Measurements from ENCODE around the gene PAH. TPM values are rescaled to one million over a fixed set of nuclear protein-coding genes. Genes with fewer than 3 reads are reported as not detected.
A peak's percentile ranks its signal among the peaks of the same experiment; 100 is the strongest.

Gene PAH
- total and polyA plus RNA-seq, 2 of the 13 experiments (the other 11 are each of a cell fraction or from before 2014, with no cell fraction given), result 192 to 451 TPM

DNA sequence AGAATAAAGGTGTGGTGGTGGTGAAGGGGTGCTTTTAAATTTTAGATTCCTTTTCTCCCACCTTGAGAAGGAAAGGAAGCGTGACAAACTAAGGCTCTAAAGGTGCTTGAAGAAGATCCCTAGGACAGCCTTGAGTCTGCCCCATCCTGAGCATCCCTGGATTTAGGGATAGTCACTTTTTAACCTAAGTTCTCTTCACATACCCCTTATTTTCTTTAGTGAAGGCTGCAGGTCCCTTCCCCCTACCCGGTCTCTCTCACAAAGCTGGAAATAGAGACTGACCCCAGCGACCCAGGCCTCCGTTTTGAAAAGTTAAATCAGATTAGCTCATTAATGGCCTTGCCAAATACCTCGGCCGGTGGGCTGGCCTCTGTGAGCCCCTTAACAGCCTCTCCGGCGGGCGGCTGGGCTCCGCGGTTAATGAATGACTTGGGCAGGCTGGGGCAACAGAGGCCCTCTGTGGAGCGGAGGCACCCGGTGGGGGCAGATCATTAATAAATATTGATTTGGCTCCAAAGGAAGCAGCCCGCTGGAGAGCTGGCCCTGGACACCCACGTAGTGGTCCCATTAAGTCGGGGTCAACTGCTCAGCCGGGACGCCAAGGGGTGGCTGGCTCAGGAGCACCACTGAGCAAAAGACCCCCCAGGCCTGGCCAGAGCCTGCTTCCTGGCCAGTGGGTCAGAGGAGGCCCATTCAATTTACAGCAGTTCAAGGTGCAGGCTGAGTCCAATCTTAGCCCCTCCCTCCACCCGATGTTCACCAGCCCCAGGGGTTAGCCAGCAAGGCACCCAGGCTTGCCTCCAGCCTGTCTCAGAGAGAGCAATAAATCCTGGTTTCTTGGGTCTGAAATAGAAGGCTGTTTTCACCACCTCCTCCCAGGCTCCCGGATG, 31.8 kb downstream of the PAH start (continued):
- TF ChIP-seq ZFP82 (CRISPR knock-in tag; IDR thresholded peaks at IDR 0.05; ENCODE audit: borderline replicate concordance) (0 out of 2 replicates have a peak, but pooled peaks have one; percentile 40), ZNF143 (CRISPR knock-in tag; IDR thresholded peaks at IDR 0.05) (0 out of 2 replicates have a peak, but pooled peaks have one; percentile 29), TBX2 (CRISPR knock-in tag; IDR thresholded peaks at IDR 0.05; ENCODE audit: borderline replicate concordance) (peak; percentile 92), CHCHD3 (CRISPR knock-in tag; IDR thresholded peaks at IDR 0.05) (no peak), NR3C1 (CRISPR knock-in tag; IDR thresholded peaks at IDR 0.05) (no peak), JDP2 (CRISPR knock-in tag; IDR thresholded peaks at IDR 0.05; ENCODE audit: borderline replicate concordance) (no peak), SOX6 (IDR thresholded peaks at IDR 0.05) (no peak), SOX6 (CRISPR knock-in tag; IDR thresholded peaks at IDR 0.05) (peak; percentile 93), NKX3-1 (CRISPR knock-in tag; IDR thresholded peaks at IDR 0.05) (peak; percentile 89), NFE2L2 (IDR thresholded peaks at IDR 0.05; ENCODE audit: low read length) (no peak), ZSCAN29 (CRISPR knock-in tag; conservative IDR thresholded peaks at IDR 0.05) (0 out of 2 replicates have a peak, but pooled peaks have one; percentile 9), ZSCAN20 (CRISPR knock-in tag; IDR thresholded peaks at IDR 0.05; ENCODE audit: borderline replicate concordance) (peak; percentile 85; the same call in 1 of the 2 replicates), ESRRA (CRISPR knock-in tag; IDR thresholded peaks at IDR 0.05; ENCODE audit: low read depth) (peak; percentile 48; the same call in 1 of the 2 replicates), MLLT10 (CRISPR knock-in tag; IDR thresholded peaks at IDR 0.05) (no peak), HDAC1 (CRISPR knock-in tag; IDR thresholded peaks at IDR 0.05) (peak; percentile 91), NFIB (CRISPR knock-in tag; IDR thresholded peaks at IDR 0.05; ENCODE audit: borderline replicate concordance) (no peak), ZNF619 (CRISPR knock-in tag; IDR thresholded peaks at IDR 0.05) (no peak), MTF2 (CRISPR knock-in tag; IDR thresholded peaks at IDR 0.05; ENCODE audit: borderline replicate concordance) (no peak)
- TF ChIP-seq, protein P1, sequence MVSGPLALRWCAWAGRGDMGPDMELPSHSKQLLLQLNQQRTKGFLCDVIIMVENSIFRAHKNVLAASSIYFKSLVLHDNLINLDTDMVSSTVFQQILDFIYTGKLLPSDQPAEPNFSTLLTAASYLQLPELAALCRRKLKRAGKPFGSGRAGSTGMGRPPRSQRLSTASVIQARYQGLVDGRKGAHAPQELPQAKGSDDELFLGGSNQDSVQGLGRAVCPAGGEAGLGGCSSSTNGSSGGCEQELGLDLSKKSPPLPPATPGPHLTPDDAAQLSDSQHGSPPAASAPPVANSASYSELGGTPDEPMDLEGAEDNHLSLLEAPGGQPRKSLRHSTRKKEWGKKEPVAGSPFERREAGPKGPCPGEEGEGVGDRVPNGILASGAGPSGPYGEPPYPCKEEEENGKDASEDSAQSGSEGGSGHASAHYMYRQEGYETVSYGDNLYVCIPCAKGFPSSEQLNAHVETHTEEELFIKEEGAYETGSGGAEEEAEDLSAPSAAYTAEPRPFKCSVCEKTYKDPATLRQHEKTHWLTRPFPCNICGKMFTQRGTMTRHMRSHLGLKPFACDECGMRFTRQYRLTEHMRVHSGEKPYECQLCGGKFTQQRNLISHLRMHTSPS (CRISPR knock-in tag; IDR thresholded peaks at IDR 0.05; ENCODE audit: low read depth), result 0 out of 2 replicates have a peak, but pooled peaks have one; percentile 58
- TF ChIP-seq, protein P2, sequence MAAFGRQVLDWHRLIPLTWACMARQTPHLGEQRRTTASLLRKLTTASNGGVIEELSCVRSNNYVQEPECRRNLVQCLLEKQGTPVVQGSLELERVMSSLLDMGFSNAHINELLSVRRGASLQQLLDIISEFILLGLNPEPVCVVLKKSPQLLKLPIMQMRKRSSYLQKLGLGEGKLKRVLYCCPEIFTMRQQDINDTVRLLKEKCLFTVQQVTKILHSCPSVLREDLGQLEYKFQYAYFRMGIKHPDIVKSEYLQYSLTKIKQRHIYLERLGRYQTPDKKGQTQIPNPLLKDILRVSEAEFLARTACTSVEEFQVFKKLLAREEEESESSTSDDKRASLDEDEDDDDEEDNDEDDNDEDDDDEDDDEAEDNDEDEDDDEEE (CRISPR knock-in tag; IDR thresholded peaks at IDR 0.05), result peak; percentile 70; the same call in 1 of the 2 replicates
- TF ChIP-seq, protein P3, sequence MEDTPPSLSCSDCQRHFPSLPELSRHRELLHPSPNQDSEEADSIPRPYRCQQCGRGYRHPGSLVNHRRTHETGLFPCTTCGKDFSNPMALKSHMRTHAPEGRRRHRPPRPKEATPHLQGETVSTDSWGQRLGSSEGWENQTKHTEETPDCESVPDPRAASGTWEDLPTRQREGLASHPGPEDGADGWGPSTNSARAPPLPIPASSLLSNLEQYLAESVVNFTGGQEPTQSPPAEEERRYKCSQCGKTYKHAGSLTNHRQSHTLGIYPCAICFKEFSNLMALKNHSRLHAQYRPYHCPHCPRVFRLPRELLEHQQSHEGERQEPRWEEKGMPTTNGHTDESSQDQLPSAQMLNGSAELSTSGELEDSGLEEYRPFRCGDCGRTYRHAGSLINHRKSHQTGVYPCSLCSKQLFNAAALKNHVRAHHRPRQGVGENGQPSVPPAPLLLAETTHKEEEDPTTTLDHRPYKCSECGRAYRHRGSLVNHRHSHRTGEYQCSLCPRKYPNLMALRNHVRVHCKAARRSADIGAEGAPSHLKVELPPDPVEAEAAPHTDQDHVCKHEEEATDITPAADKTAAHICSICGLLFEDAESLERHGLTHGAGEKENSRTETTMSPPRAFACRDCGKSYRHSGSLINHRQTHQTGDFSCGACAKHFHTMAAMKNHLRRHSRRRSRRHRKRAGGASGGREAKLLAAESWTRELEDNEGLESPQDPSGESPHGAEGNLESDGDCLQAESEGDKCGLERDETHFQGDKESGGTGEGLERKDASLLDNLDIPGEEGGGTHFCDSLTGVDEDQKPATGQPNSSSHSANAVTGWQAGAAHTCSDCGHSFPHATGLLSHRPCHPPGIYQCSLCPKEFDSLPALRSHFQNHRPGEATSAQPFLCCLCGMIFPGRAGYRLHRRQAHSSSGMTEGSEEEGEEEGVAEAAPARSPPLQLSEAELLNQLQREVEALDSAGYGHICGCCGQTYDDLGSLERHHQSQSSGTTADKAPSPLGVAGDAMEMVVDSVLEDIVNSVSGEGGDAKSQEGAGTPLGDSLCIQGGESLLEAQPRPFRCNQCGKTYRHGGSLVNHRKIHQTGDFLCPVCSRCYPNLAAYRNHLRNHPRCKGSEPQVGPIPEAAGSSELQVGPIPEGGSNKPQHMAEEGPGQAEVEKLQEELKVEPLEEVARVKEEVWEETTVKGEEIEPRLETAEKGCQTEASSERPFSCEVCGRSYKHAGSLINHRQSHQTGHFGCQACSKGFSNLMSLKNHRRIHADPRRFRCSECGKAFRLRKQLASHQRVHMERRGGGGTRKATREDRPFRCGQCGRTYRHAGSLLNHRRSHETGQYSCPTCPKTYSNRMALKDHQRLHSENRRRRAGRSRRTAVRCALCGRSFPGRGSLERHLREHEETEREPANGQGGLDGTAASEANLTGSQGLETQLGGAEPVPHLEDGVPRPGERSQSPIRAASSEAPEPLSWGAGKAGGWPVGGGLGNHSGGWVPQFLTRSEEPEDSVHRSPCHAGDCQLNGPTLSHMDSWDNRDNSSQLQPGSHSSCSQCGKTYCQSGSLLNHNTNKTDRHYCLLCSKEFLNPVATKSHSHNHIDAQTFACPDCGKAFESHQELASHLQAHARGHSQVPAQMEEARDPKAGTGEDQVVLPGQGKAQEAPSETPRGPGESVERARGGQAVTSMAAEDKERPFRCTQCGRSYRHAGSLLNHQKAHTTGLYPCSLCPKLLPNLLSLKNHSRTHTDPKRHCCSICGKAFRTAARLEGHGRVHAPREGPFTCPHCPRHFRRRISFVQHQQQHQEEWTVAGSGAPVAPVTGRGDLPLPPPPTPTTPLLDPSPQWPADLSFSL (CRISPR knock-in tag; IDR thresholded peaks at IDR 0.05), result no peak; the same call in 1 of the 2 replicates

Measured in HepG2 (cell line).